Stimulated activated CD8-positive, alpha-beta memory T cell treated with anti-CD3 and anti-CD28 coated beads, Interleukin-4, amount 100 ng/mL, for 4 hours (primary cell): ENCODE data around the gene TMEM72.

Experiments used
- DNase-seq, 2 donors: peaks; one replicate each; pipeline ENCODE4 v3.0.0-alpha.2; 2020; ENCODE audit warnings: low read depth in 2 of 2, low spot score in 1 of 2

Gene TMEM72

GRCh38 chr10:44966816-44967509 lies 55.8 kb downstream of the TMEM72 start:
- no peak for DNase-seq

- no peak for DNase-seq
Measured at GRCh38 chr10:44967616-44968015, 56.5 kb downstream of the TMEM72 start.

DNA sequence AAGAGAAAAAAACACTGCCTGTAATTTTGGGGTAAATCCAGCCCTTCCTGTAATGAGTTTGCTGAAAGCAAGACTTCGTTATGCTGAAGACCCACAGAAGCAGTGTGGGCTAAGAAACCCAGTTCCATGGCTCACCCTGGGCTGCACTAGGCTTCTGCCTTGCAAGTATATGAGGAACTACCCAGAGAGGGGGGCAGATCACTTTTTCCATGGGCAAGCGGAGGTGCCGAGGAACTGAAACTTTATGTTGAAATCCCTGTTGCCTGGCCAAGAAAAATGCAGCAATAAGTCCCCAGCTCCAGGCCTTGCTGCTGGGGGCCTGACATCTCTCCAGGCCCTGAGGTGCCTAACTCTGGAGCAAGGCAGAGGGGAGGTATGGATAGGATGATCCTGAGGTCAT lies 57.0 kb downstream of the TMEM72 start:
- DNase-seq, result no peak

- no peak for DNase-seq
Measured at GRCh38 chr10:44968500-44969400, 57.6 kb downstream of the TMEM72 start.

- no peak for DNase-seq
Measured at GRCh38 chr10:44969854-44970253, 58.7 kb downstream of the TMEM72 start.

GRCh38 chr10:44970812-44971395 lies 59.8 kb downstream of the TMEM72 start:
- no peak for DNase-seq

DNA sequence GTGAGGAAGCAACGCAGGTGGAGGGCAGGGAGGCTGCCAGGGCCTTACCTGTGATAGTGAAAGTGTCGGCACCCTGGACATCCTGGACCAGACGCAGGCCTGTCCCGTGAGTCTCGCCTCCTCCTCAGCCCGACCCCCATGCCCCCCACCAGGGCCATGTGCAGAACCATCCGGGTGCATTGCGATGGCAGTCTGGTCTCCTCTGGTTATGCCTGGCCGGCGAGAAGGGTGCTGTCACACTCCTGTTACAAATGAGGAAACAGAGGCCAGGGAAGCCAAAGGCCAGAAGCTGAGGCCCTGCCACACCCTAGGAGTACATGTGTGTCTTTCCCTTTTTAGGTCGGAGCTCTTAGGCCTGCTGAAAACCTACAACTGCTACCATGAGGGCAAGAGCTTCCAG lies 60.3 kb downstream of the TMEM72 start:
- no peak for DNase-seq

- no peak for DNase-seq
Measured at GRCh38 chr10:44971935-44972757, 61.0 kb downstream of the TMEM72 start.

DNA sequence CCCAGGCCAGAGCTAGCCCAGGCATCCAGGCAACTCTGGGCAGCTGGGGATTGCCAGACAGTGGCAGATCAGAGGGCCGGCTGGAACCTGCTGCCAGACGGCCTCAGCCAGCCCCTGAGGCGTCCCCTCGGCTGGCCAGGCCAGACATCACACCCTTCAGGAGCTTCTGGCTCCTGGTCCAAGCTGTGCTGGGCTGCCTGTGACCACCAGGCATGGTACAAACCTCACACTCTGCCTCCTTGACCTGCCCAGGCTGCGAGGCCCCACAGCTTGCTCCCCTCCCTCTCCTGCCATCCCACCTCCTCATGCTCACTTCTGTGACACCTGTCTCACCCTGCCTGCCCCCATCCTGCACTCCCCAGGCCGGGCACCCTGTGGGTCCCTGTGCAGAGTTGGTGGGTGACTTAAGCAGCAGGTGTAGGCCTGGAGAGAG lies 61.8 kb downstream of the TMEM72 start:
- DNase-seq, result no peak

DNA sequence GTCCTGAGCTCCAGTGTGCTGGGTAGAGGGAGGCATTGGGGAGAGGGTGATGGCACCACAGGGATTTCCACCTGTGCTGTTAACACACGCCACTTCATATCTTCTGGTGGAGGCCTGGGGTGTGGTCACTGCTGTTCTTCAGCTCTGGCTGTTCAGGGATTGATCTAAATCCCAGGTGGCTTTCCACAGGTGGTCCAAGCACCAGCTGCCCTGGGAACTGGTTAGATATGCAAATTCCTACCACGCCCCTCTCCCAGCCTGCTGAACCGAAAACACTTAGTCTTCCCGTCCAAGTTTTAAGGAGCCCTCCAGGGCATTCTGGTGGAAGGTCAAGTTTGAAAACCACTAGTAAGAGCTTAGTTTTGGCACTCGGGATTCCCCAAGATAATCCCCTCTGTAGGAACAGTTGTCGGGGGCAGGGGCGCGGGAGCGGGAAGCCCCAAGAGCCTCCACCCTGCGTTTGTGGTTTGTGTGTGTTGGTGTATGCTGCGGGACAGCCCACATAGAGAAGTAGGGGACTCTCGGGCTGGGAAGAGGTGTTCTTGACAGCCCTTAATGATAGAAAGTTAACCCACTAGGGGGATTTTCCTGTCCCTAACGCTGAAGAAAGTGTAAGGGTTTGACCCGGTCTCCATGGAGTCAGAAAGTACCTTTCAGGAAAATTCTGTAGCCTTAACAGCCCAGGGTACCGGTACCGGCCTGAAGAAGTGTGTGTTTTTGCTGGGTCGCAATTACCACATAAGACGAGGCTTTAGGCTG lies 62.4 kb downstream of the TMEM72 start:
- DNase-seq, result no peak

GRCh38 chr10:44974082-44974627 lies 63.0 kb downstream of the TMEM72 start:
- DNase-seq, result no peak

DNA sequence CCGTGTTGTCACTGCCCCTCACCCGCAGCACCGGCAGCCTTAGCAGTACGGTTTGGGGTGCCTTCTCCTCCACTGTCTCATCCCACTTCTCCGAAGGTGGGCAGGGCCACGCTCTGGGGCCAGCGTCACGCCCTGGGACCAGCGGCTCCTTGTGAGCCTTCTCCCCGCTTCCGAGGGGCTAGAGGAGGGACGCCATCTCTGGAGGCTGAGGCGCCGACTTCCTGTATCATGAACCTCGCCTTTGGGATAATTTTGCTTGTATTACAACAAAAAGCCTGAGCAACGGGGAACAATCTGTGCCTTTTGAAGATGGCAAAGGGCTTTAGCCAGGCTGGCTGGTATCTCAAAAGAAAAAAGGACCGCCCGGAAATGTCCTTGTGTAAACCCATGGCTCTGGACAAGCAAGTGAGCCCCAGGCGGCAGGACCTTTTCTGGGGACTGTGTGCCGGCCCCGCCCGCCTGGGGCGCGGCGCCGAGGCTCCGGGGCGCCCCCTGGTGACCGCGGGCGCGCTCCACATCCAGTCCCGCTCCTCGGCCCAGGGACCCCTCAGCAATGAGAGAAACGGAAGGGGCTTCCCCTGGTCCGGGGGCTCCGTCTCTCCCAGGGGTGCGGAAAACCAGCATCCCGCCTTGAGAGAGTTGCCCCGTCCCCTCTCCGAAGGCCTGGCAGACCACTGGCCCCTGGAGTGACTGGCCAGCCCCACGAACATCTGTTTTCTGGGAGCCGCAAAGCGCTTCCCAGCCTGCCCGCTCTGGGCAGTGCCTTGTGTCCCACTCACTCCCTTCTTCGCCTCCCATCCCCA lies 63.7 kb downstream of the TMEM72 start:
- peak in 1 of 2 donors; percentile 25 for DNase-seq

- no peak for DNase-seq
Measured at GRCh38 chr10:44975431-44976331, 64.5 kb downstream of the TMEM72 start.

GRCh38 chr10:44976352-44977198 lies 65.4 kb downstream of the TMEM72 start:
- DNase-seq, result no peak

DNA sequence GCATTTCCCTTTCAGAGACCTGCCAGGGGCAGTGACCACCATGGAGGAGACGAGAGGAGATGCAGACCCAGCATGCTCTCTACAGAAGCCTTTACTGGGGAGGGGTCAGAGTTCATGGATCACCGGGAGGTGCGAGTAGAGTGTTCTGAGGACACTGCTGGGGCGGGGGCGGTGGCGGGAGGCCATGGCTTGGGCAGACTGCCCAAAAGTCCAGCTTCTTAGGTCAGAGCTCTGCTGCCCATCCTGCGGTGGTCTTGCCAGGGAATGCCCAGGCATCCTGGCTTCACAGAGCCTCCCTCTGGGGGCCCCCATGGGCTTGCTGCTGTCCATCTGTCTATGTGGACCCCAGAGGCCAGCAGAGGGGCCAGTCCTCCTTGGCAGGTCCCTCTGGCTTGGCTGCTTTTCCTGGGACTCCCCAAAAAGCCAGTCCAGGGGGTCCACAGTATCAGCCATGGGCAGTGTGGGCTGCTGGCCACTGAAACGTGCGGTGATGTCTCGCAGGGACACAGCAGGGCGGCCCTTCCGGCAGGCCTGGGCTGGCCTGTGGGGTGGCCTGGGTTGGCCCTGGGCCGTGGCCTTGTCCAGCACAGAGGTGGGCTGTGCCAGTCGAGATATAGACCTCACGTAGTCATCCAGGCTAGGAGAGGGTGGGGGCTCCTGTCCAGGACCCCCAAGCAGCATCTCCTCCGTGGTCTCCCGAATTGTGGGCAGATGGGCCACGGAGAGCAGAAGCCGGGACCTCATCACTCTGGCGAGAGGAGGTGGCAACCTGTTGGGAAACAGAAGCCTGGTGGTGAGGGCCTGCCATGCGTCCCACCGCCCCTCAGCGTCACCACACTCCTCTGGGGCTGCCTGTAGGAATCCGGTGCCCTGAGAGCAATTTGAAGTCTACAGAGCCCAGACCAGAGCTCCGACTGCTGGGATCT lies 66.4 kb downstream of the TMEM72 start:
- no peak for DNase-seq

DNA sequence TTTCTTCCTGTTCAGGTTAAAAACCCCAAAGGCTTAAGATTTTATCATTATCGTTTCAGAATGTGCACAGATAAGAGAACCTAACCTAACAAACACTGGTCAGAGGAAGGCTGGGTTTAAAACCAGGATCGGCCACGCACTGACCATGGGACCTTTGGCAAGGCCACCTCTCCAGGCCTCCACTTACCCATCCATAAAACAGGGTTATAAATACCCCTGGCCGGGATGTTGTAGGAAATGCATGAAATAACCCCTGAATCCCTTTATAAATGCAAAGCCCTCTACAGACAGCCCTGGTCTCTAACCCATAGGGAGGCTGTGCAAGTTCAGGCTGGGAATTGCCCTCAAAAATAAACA lies 67.1 kb downstream of the TMEM72 start:
- DNase-seq, result no peak
